Measurements from ENCODE around the gene OTOL1. TPM values are rescaled to one million over a fixed set of nuclear protein-coding genes. Genes with fewer than 3 reads are reported as not detected.
"Not testable (repeated sequence)": the region's sequence is repeated elsewhere in the genome, so short reads cannot be mapped to it uniquely, and the experiment has no call there.

The OTOL1 gene
- total RNA-seq, 2 donors from 2014 or later: not detected

DNA sequence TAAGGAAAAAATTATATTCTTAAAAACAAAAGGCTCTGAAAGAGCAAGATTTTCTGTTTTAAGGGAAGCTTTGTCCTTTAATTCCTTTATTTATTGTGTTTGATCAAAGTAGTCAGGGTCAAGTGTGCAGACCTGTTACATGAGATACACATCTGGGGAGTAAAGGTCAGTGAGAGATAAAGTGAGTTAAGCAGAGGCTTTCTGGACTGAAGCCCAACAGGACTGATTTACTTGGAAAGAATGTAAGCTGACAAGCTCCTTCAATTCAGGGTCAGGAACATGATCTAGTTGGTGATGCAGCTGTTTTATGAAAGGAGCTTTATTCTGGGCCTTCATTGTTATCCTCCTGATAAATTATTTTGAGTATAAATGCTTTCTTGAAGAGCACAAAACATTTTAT, 20.7 kb upstream of the OTOL1 start:
- Histone ChIP-seq H3K9me3 (no peaks in the 10 kb centered on the region), H3K4me3 (no peak overlapping the region), H3K36me3 (no peaks in the 10 kb centered on the region), H3K27me3 (replicated peaks; ENCODE audit: insufficient read depth) (no peaks in the 10 kb centered on the region), H3K4me1 (ENCODE audit: control insufficient read depth in 1 of 2, low read depth in 2 of 2) (no peaks in the 10 kb centered on the region), H3K27ac (no peak overlapping the region)
- ATAC-seq (ENCODE audit: insufficient number of reproducible peaks, low FRiP score, low read depth) (no peak), DNase-seq (ENCODE audit: low spot score) (no peak)
- TF ChIP-seq, protein P1, sequence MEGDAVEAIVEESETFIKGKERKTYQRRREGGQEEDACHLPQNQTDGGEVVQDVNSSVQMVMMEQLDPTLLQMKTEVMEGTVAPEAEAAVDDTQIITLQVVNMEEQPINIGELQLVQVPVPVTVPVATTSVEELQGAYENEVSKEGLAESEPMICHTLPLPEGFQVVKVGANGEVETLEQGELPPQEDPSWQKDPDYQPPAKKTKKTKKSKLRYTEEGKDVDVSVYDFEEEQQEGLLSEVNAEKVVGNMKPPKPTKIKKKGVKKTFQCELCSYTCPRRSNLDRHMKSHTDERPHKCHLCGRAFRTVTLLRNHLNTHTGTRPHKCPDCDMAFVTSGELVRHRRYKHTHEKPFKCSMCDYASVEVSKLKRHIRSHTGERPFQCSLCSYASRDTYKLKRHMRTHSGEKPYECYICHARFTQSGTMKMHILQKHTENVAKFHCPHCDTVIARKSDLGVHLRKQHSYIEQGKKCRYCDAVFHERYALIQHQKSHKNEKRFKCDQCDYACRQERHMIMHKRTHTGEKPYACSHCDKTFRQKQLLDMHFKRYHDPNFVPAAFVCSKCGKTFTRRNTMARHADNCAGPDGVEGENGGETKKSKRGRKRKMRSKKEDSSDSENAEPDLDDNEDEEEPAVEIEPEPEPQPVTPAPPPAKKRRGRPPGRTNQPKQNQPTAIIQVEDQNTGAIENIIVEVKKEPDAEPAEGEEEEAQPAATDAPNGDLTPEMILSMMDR (IDR thresholded peaks at IDR 0.05): no peak

DNA sequence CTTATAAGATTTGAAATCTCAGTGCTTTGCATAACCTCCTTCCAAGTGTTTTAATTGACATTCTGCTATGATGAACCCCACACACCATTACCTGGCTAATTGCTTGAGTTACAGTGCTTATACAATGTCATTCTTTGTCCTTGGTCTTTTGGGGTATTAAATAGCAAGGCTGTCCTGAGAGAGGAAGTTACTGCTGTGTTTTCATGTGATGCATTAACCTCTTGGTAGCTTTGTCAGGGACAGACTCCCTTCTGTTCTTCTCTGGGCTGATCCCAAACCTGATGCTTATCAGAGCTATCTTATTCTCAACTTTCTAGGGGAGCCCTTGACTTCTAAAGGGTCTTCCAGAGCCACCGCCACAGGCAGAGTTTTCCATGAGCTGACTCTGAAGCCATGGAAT, 12.4 kb upstream of the OTOL1 start:
- DNase-seq (ENCODE audit: low spot score) (no peak), ATAC-seq (ENCODE audit: insufficient number of reproducible peaks, low FRiP score, low read depth) (no peak)
- TF ChIP-seq, protein P1 (IDR thresholded peaks at IDR 0.05): no peak

DNA sequence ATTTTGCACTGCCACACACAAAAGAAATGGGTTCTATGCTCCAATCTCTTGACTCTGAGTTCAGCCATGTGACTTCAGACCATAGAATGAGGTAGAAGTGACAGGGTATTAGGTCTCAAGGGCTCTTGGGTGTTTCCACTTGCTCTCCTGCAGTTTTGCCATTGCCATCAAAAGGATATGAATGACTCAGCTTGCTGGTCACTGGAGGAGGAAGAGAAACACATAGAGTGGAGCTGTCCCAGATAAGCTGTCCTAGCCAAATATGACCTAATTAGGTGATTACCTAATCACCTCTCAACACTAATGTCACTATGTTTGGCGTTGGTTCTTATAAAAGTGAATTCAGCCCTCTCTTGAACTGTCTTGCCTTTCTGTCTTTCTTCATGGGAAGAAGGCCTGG, 8.3 kb upstream of the OTOL1 start:
- H3K4me3 ChIP-seq; ATAC-seq (ENCODE audit: insufficient number of reproducible peaks, low FRiP score, low read depth); H3K27me3 ChIP-seq (replicated peaks; ENCODE audit: insufficient read depth); H3K36me3 ChIP-seq; DNase-seq (ENCODE audit: low spot score); H3K9me3 ChIP-seq; H3K27ac ChIP-seq; H3K4me1 ChIP-seq (ENCODE audit: control insufficient read depth in 1 of 2, low read depth in 2 of 2): not testable (repeated sequence)

More for the DNA sequence above, 12.4 kb upstream of the OTOL1 start:
- Histone ChIP-seq H3K4me3 (no peak overlapping the region), H3K9me3 (no peaks in the 10 kb centered on the region), H3K36me3 (no peaks in the 10 kb centered on the region), H3K27ac (no peak overlapping the region), H3K27me3 (replicated peaks; ENCODE audit: insufficient read depth) (no peaks in the 10 kb centered on the region), H3K4me1 (ENCODE audit: control insufficient read depth in 1 of 2, low read depth in 2 of 2) (no peaks in the 10 kb centered on the region)

DNA sequence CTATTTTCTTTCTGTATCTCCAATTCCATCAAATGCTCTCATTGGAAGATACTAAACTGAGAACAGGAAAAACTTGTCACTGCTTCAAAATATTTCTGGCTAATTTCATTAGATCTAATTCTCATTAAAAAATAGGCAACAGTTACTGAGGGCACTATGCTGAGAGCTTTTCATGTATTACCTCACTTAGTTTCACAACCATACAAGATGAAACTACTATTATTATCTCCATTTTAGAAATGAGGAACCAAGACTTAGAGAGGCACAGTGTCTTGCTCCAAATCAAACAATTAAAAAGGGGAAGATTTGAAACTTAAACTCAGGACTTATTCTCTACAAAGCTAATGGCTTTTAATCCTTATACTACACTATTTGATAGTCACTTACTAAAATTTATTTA, 7.2 kb upstream of the OTOL1 start:
- Histone ChIP-seq H3K9me3 (no peaks in the 10 kb centered on the region), H3K27me3 (replicated peaks; ENCODE audit: insufficient read depth) (no peaks in the 10 kb centered on the region), H3K36me3 (no peaks in the 10 kb centered on the region), H3K27ac (no peak overlapping the region), H3K4me3 (no peak overlapping the region), H3K4me1 (ENCODE audit: control insufficient read depth in 1 of 2, low read depth in 2 of 2) (no peaks in the 10 kb centered on the region)
- no peak for ATAC-seq (ENCODE audit: insufficient number of reproducible peaks, low FRiP score, low read depth)
- DNase-seq (ENCODE audit: low spot score): no peak
- TF ChIP-seq, protein P1 (IDR thresholded peaks at IDR 0.05): no peak

DNA sequence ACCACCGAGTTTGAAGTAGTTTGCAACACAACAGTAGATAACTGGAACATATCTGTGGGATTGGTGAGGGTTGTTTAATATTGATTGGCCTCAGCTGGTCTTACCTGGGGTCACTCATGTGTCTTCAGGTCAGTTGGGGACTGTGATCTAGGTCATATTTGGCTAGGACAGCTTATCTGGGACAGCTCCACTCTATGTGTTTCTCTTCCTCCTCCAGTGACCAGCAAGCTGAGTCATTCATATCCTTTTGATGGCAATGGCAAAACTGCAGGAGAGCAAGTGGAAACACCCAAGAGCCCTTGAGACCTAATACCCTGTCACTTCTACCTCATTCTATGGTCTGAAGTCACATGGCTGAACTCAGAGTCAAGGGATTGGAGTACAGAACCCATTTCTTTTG, 5.8 kb upstream of the OTOL1 start:
- not testable (repeated sequence) for H3K36me3 ChIP-seq; H3K27me3 ChIP-seq (replicated peaks; ENCODE audit: insufficient read depth); DNase-seq (ENCODE audit: low spot score); H3K4me3 ChIP-seq; H3K27ac ChIP-seq; H3K4me1 ChIP-seq (ENCODE audit: control insufficient read depth in 1 of 2, low read depth in 2 of 2); ATAC-seq (ENCODE audit: insufficient number of reproducible peaks, low FRiP score, low read depth); H3K9me3 ChIP-seq

DNA sequence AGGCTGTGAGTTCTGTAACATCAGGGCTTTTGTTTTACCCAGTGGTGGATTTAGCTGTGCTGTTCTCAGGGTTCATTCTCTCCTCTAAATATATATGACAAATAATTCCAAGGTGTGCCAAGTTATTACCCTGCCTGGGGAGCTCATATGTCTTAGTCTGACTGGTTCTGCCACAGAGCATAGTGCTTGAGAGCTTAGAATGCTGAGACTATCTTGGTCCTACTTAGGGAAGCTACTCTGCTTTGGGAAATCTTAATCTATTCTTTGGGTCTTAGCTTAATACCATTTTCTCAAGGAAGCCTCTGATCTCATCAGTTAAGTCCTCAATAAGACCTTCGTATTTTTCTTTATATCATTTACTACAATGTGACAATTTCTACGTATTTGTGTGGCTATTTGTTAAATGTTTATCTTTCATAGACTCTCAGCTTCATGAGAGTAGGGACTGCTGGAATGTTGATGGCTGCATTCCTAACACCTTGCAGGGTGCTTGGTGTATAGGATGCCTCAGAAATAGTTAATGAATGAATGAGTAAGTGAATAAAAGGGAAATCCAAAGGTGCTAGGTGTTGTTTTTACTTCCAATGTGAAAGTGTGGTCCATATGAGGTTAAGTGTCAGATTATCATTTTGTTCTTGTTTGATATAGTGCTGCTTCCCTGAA, 1.8 kb downstream of the OTOL1 start:
- no peaks in the 10 kb centered on the region for H3K4me1 ChIP-seq (ENCODE audit: control insufficient read depth in 1 of 2, low read depth in 2 of 2)
- H3K9me3 ChIP-seq: peaks cover 2% of the 10 kb centered on the region
- TF ChIP-seq, protein P1 (IDR thresholded peaks at IDR 0.05): no peak
- ATAC-seq (ENCODE audit: insufficient number of reproducible peaks, low FRiP score, low read depth): no peak
- H3K4me3 ChIP-seq: no peak overlapping the region
- H3K27ac ChIP-seq: no peak overlapping the region
- no peak for DNase-seq (ENCODE audit: low spot score)
- no peaks in the 10 kb centered on the region for H3K36me3 ChIP-seq
- H3K27me3 ChIP-seq (replicated peaks; ENCODE audit: insufficient read depth): no peaks in the 10 kb centered on the region
